Lung (tissue), 12 donors: Measurements from ENCODE around the gene DNAJC6. TPM values are rescaled to one million over a fixed set of nuclear protein-coding genes. Genes with fewer than 3 reads are reported as not detected.

ENCODE experiments used
- ATAC-seq: fragments of 200-7000 bp; cut with Tn5 transposase; one replicate; pipeline ENCODE4 v1.9.1; 2020; ENCODE audit warnings: moderate number of reproducible peaks; ENCODE audit not compliant: insufficient read depth, low FRiP score
- DNase-seq, 3 donors: peaks; one replicate each; pipeline ENCODE4 v3.0.0-alpha.2; 2013 to 2017
- H3K27ac ChIP-seq, 2 donors: one replicate each; pipeline ENCODE4 v1.5.1; 2013; ENCODE audit warnings: mild to moderate bottlenecking in 2 of 2, moderate library complexity in 2 of 2, control low read depth in 1 of 2, inconsistent platforms in 1 of 2, low read depth in 1 of 2, low read length in 1 of 2
- H3K27me3 ChIP-seq, 3 donors: one replicate each; pipeline ENCODE4 v1.5.1; 2013; ENCODE audit warnings: low read length in 2 of 3; ENCODE audit not compliant: control insufficient read depth in 3 of 3, insufficient read depth in 3 of 3
- H3K36me3 ChIP-seq, 4 donors: one replicate each; pipeline ENCODE4 v1.5.1; 2013; ENCODE audit warnings: low read length in 4 of 4, mild to moderate bottlenecking in 1 of 4, moderate library complexity in 1 of 4; ENCODE audit not compliant: control insufficient read depth in 4 of 4, insufficient read depth in 4 of 4
- H3K4me1 ChIP-seq, 5 donors: one replicate each; pipeline ENCODE4 v1.5.1; 2013; ENCODE audit warnings: low read length in 5 of 5, mild to moderate bottlenecking in 2 of 5, moderate library complexity in 1 of 5; ENCODE audit not compliant: control insufficient read depth in 5 of 5, insufficient read depth in 5 of 5
- H3K4me3 ChIP-seq: one replicate; pipeline ENCODE4 v1.5.1; 2013; ENCODE audit warnings: mild to moderate bottlenecking, control low read depth, moderate library complexity
- H3K9ac ChIP-seq, 2 donors: one replicate each; pipeline ENCODE4 v1.5.1; 2013; ENCODE audit warnings: low read length in 2 of 2, control low read depth in 1 of 2; ENCODE audit not compliant: insufficient read depth in 1 of 2
- H3K9me3 ChIP-seq, 4 donors: one replicate each; pipeline ENCODE4 v1.5.1; 2013; ENCODE audit warnings: low read length in 3 of 4, mild to moderate bottlenecking in 1 of 4, moderate library complexity in 1 of 4; ENCODE audit not compliant: control insufficient read depth in 4 of 4, insufficient read depth in 3 of 4
- CTCF ChIP-seq: IDR thresholded peaks from 2 replicates; pipeline ENCODE4 v1.5.1; 2012; ENCODE audit warnings: mild to moderate bottlenecking; ENCODE audit errors: control extremely low read depth, extremely low read depth
- WGBS, 2 donors: extraction: QIAGEN DNeasy Blood & Tissue Kit; methylation state at CpG; one replicate each; pipeline ENCODE4 v1.1.7; 2013; 5-methylcytosine and 5-hydroxymethylcytosine counted together
- polyA plus RNA-seq, 2 donors: library from polyadenylated mRNA; stranded (reverse); fragments of 200-250 nt; gene quantifications; one replicate each; pipeline ENCODE4 v1.2.1, GENCODE V29; 2013
- total RNA-seq, 2 donors: library from RNA; depleted of rRNA in 1 of 2; stranded (reverse); fragments of >200 nt in 1 of 2; gene quantifications; one replicate each; pipeline ENCODE4 v1.2.1, GENCODE V29; 2014 to 2021
- donor health status: control.
- donor health status: control.
- donor health status: Bipolar disorder and iron deficiency.
- donor health status: healthy.
- donor health status: DM: yes; HTN: yes; CAD: no.

Gene DNAJC6
- total and polyA plus RNA-seq, 4 donors: 0.96 to 5.0 (median 3.0) TPM

- peaks cover 0 to 6% (median 0%) of the 10 kb centered on the region in 4 donors for H3K36me3 ChIP-seq
- ATAC-seq: no peak
- WGBS, 2 donors: 87 to 94% methylated on average over 1 of the region's 1 CpG
- no peak overlapping the region for H3K27ac ChIP-seq
- H3K4me1 ChIP-seq: no peaks in the 10 kb centered on the region
- H3K9me3 ChIP-seq: peaks cover 0 to 1% (median 0%) of the 10 kb centered on the region in 4 donors
- no peak overlapping the region for H3K9ac ChIP-seq
- H3K27me3 ChIP-seq: no peaks in the 10 kb centered on the region
- DNase-seq: no peak
- no peak overlapping the region for H3K4me3 ChIP-seq
- TF ChIP-seq CTCF: no peak
Measured at GRCh38 chr1:65393928-65394327, 84.6 kb downstream of the DNAJC6 start.

- H3K9ac ChIP-seq: no peak overlapping the region
- ATAC-seq (peak; percentile 63), DNase-seq (peak in 2 of 3 donors; percentile 20 to 29)
- H3K36me3 ChIP-seq: peaks cover 0 to 5% (median 0%) of the 10 kb centered on the region in 4 donors
- no peaks in the 10 kb centered on the region for H3K27me3 ChIP-seq
- no peak for TF ChIP-seq CTCF
- no peak overlapping the region for H3K27ac ChIP-seq
- WGBS, 2 donors: 66 to 85% methylated on average over 3 of the region's 3 CpGs
- H3K4me3 ChIP-seq: no peak overlapping the region
- no peaks in the 10 kb centered on the region for H3K4me1 ChIP-seq
- peaks cover 0 to 1% (median 0%) of the 10 kb centered on the region in 4 donors for H3K9me3 ChIP-seq
Measured at GRCh38 chr1:65395887-65396612, 86.7 kb downstream of the DNAJC6 start.

- no peaks in the 10 kb centered on the region for H3K4me1 ChIP-seq
- H3K27me3 ChIP-seq: no peaks in the 10 kb centered on the region
- 95 to 98% methylated on average over 1 of the region's 1 CpG for WGBS, 2 donors
- no peak for DNase-seq
- no peak for TF ChIP-seq CTCF
- ATAC-seq: no peak
- H3K4me3 ChIP-seq: no peak overlapping the region
- no peak overlapping the region for H3K9ac ChIP-seq
- H3K27ac ChIP-seq: no peak overlapping the region
- H3K9me3 ChIP-seq: no peaks in the 10 kb centered on the region
- no peaks in the 10 kb centered on the region for H3K36me3 ChIP-seq
Measured at GRCh38 chr1:65398083-65398482, 88.7 kb downstream of the DNAJC6 start.
